Tongue (tissue), 2 donors: ENCODE results near the gene PRND. TPM values are rescaled to one million over a fixed set of nuclear protein-coding genes. Genes with fewer than 3 reads are reported as not detected.
"Not testable (repeated sequence)": the region's sequence is repeated elsewhere in the genome, so short reads cannot be mapped to it uniquely, and the experiment has no call there.

Experiments used
- DNase-seq: peaks from one replicate; pipeline ENCODE4 v3.0.0-alpha.2; 2015
- total RNA-seq: library from RNA; depleted of rRNA; stranded (reverse); fragments of >200 nt; gene quantifications from one replicate; pipeline ENCODE4 v1.2.3, GENCODE V29; 2014

PRND gene
- total RNA-seq, 1 donor from 2014 or later, result 34.1 TPM

DNA sequence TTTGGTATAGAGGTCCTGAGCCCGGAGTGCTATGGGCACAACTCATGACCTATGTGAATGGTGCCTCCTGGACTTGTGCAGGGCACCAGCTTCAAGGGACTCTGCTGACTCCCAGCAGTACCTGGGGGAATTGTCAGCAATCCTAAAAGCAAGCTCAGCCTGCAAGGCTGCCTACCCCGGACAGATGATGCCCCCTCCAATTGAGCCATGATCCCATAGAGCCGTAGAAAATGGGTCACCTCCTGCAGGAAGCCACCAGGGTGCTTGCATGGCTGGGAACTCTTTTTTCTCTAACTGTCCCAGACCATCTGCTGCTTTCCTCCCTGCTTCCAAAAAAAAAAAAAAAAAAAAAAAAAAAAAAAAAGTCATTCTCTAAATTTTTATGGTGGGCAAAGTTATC is 12.9 kb upstream of the PRND start:
- no peak for DNase-seq

DNA sequence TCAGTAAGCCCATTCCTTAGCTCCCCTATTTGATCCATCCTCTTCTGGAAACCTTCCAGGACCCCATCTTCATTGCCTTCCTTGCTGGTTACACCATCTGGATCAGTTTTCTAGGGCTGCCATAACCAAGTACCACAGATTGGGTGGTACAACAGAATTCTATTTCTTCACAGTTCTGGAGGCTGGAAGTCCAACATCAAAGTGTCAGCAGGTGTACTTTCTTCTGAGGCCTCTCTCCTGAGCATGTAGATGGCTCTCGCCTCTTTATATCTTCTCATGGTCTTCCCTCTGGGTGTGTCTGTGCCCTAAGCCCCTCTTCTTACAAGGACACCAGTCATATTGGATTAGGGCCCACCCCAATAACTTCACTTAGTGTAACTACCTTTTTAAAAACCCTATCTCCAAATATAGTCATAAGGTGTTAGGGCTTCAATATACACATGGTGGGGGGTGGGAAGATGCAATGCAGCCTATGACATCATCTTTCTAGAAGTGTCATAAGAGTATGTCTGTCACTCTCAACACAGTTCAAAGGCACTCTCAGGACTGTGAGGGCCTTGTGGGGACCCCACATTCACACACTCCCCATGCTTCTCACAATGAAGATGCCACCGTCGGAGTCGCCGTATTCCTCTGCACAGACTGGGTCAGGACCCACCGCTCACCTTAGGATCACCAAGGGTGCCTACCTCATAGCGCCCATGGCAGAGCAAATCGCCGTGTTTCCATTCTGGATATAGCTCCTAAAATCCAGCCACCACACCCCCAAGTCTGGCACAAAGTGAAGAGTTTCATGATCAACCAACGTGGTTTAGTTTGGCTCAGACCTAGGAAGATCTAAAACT is 12.2 kb upstream of the PRND start:
- no peak for DNase-seq

DNA sequence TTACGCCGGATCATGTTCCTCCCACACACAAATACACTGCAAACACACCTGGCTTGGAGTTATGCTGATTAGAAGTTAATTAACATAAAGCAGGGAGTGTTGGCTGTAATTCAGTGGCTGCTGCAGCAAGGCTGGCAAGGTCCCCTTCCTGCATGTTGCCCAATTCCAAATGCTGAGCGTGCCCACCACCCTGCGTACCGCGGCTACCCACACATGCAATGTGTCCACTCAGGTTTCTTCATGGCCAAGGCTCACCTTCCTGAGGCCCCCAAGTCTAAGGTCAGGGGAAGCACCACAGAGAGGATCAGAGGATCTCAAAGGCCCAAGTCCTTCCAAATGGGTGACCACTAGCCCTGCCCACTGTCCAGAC is 11.6 kb upstream of the PRND start:
- DNase-seq, result no peak

DNA sequence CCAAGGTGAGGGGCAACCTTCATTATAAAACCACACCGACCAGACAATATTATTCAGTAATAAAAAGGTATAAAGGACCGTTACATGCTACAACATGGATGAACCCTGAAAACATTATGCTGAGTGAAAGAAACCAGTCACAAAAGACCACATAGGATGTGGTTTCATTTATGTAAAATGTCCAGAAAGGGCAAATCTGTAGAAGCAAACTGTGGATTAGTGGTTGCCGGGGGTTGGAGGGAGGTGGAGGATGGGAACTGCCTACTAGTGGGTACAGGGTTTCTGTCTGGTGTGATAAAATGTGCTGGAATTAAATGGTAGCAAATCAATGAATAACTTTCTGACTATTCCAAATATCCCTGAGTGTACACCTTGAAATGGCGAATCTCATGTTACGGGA is 10.2 kb upstream of the PRND start:
- DNase-seq, result no peak

DNA sequence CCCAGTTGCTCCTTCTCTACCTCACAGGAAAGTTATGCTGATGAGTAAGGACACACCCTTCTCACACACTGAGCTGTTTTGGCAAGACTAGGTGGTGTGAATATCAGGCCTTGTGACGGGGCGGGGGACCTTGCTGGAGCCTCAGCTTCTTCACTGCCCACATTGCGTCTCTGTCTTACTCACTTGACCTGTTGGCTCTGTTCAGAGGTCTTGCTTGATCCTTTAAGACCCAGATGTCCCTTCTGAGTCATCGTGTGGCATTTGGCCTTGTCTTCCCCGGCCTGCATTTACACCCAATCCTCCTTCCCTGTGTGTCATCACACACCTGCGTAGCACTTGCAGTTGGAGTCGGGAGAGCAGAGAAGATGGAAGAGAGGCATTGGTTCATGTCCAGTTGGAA is 8.3 kb upstream of the PRND start:
- DNase-seq, result no peak

DNA sequence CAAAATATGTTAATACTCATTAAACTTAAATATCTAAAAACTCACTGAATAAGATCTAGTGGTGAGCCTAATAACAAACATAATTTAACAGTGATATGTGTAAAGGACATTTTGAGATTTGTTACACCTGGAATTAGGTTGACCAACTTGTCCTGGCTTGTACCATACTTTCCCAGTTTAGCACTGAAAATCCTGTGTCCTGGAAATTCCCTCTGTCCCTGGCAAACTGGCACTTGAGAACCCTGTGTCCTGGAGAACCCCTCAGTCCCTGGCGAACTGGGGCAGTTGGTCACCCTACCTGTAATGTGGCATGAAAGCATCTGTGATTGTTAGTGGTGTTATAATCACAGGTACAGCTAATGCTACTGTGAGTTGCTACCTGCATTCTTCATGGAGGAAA is 6.9 kb upstream of the PRND start:
- DNase-seq, result no peak

DNA sequence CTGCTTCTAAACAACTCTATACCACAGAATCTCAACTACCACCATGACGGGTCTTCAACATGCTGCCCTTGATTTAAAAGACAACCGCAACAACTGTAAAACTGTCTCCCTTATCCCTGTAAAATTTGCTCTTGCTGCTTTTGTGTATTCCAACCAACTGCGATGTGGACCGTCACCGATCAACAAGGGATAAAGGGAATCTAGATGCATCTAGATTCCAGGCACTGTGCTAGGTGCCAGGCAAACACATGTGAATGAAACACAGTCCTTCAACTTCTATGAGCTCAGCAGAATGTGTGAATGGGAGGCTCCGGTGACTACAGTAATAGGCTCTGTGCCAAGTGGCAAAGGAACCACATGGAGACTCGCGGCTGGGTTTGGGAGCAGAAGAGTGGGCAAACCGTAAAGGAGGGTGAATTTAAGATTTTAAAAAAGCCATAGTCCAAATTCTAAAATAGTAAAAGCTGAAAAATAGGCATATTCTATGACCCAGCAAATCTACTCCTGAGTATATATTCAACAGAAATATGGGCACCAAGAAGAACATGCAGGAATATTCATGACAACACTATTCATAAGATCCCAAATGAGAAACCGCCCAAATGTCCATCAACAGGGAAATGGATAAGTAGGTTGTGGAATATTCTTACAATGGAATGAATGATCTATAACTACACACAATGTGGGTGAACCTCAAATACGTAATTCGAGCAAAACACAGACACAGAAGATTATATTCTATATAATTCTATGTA is 3.7 kb upstream of the PRND start:
- DNase-seq, result peak; percentile 48

DNA sequence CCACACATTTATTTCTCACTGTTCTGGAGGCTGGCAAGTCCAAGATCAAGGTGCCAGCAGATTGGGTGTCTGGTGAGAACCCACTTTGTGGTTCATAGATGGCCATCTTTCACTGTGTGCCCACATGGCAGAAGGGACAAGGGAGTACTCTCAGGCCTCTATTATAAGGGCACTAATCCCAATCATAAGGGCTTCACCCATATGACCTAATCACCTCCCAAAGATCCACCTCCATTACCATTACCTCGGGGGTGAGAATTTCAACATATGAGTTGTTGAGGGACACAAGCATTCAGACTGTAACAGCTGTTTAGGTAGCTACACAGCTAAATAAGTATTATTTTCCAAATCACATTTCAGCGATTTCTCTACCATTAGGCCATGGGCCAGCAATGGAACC is 2.5 kb upstream of the PRND start:
- no peak for DNase-seq

DNA sequence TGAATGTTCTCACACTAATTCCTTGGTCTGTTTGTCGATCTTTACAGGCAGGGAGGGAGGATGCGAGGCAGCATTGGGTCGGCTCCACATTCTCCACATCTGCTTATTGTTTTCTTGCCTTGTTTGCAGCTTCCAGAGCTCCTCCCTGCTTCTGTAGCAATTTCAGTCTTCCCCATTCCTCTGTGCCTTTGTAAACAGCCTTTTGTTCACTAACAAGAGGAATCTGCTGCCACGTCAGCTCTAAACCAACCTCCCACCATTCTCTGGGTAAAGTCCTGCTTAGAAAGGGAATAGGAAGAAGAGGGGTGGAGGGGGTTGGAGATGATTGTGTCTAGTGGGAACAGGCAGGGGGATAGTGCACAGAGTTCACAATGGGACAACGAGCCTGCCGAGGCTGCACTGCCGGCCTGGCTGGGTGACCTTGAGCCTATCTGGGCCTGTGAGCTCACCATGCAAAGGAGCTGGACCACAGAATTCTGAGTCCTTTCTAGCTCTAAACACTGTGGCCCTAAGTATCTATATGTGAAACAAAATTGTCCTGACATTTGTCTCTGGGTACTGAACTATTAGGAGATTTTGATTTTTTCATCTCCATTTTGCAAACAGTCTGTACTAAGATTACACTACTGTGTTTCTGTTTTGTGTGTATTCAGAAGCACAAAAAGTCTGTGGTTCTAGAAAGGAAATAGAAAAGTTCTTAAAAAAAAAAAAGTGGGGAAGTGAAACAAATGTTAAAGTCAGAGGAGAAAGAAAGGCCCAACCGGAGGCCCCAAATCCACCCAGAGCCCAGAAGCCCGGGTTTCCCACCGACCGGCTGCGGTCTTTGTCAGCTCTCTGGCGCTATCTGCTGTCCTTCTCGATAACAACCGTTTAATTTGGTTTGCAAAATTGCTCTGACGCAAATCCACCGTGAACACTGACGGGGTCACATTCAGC is 1.4 kb upstream of the PRND start:
- peak; percentile 93 for DNase-seq

DNA sequence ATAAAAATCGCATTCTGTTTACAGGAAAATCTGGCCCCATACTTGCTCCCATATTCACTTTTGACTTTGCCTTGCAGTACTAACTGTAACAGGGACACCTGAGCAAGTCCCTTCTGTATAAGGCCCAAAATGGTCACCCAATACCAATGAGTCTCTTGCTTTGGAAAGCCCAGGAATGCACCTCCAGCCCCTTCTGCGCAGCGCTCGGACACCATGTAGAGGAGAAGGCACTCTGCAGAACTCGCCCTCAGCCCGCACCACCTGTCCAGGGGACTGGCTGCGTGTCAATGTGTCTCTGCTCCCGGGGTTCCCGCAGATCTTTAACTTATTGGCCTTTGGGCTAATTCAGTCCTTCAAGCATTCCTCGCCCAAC is 746 bp upstream of the PRND start:
- DNase-seq, result no peak

DNA sequence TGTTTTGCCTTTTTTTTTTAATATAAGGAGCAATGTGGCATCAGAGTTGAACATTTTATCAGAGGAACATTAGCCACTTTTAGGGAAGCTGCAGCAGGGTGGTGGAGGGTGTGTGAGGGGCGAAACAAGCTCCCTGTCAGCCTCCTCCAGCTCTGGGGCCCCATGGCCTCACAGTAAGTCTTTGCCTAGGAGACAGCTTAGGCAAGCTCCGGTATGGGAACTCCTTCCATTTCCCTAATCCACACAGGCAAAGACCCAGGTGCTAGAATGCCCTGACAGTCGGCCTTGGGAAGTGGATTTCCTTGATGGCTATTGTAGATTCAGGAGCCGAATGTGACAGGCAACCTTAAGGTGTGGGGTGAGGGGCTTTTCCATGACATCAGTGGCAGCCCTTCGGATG is 862 bp downstream of the PRND start:
- DNase-seq, result no peak

DNA sequence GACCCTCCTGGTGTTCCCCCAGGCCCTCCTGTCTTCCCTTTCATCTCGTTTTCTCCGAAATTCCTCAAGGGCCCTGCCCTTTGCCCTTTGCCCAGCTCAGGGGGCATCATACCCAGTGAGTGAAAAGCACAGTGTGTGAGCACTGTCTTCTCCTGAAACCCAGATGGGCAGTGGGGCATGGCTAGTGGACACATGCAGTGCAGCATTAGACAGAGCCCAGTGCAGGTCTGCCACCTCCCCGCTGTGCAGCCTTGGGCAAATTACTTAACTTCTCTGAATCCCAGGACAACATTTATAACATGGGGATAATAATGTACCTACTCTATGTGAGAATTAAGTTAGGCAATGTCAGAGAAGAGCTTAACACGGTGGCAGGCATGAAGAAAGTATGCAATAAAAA is 1.3 kb downstream of the PRND start:
- DNase-seq, result no peak

DNA sequence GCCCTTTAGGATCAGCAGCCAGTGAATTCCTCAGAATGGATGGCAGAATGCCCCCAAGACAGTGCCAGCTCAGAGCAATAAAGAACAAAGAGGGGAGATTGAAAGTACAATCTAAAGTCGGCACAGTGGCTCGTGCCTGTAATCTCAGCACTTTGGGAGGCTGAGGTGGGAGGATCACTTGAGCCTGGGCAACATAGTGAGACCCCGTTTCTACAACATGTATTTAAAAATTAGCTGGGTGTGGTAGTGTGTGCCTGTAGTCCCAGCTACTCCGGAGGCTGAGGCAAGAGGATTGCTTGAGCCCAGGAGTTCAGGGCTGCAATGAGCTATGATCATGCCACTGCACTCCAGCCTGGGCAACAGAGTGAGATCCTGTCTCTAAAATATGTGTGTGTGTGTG is 1.8 kb downstream of the PRND start:
- DNase-seq, result not testable (repeated sequence)

DNA sequence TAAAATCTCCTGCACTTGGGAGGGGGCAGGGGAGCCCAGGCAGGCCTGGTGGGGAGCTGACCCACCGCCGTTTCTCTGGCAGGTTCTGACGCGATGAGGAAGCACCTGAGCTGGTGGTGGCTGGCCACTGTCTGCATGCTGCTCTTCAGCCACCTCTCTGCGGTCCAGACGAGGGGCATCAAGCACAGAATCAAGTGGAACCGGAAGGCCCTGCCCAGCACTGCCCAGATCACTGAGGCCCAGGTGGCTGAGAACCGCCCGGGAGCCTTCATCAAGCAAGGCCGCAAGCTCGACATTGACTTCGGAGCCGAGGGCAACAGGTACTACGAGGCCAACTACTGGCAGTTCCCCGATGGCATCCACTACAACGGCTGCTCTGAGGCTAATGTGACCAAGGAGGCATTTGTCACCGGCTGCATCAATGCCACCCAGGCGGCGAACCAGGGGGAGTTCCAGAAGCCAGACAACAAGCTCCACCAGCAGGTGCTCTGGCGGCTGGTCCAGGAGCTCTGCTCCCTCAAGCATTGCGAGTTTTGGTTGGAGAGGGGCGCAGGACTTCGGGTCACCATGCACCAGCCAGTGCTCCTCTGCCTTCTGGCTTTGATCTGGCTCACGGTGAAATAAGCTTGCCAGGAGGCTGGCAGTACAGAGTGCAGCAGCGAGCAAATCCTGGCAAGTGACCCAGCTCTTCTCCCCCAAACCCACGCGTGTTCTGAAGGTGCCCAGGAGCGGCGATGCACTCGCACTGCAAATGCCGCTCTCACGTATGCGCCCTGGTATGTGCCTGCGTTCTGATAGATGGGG is 3.0 kb downstream of the PRND start:
- no peak for DNase-seq

DNA sequence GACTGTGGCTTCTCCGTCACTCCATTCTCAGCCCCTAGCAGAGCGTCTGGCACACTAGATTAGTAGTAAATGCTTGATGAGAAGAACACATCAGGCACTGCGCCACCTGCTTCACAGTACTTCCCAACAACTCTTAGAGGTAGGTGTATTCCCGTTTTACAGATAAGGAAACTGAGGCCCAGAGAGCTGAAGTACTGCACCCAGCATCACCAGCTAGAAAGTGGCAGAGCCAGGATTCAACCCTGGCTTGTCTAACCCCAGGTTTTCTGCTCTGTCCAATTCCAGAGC is 3.5 kb downstream of the PRND start:
- DNase-seq, result no peak

DNA sequence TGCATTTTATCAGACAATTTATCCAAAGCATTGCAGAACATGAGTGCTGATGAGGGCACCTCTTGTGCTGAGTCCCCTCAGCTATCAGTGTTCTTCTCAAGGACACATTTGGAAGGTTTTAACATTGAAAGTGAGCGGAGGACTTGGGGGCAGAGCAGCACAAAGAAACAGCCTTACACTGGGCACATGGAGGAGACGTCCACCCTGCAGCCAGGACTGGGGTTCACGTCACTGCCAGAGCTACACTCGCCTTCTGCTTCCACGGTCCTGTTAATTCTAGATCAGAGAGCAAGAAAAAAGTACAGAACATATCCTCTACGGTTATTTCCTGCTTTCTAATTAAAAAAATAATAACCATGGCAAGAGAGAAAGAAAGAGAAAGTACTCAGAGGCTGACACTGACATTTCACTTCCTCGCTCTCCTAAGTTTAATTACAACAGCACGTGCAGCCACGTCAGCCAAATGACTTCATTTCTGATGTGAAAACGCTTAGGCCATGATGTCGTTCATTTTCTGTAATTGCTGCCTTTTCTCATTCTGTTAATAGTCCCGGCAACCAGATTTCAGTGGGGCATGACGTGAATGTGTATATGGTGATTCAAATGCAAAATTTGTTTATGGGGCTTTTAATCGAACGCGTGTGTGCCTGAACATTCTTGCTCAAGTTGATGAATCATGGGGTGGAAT is 5.1 kb downstream of the PRND start:
- peak; percentile 47 for DNase-seq

DNA sequence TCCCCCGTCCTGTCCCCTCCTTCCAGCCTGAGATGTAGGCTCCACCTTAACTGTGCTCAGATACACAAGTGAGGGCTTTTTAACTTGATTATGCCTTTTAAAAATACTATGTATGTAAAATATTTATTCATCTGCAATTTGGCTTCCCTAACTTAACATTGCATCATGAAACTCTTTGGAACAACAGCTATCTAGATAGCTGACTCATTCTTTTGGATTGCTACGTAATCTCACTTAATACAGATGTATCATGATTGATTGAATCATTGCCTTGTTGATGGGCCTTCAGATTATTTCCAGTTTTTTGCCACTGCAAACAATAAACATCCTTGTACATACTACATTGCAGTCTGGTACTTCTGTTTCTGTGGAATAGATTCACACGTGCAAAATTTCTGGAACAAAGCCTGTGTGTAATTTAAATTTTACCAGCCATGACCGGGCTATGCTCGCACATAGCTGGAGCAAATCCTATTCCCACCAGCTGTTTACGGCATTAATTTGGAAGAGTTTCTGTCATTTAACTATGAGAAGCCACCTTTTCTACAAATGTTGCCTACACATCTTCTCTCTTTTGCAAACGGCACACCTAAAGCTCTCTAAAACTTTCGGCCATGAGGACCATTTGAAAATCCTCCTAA is 6.5 kb downstream of the PRND start:
- peak; percentile 80 for DNase-seq

DNA sequence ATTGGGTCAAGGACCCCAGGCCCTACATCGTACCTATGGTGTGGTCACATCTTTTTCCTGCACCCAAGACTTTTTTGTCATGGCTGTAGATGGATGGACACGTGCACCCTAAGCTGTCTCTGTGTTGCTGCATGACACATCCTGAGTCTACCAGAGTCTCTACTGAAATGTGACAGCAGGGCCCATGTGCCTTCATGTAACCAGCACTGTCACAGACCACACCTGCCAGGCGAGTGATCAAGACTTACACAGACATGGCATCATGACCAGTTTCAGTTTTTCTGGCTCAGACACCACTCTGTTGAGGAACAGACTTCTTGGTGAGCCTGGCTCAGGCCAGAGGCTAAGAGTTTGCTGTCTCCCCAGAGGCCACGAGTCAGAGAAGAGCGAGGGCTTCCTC is 7.6 kb downstream of the PRND start:
- DNase-seq, result no peak

DNA sequence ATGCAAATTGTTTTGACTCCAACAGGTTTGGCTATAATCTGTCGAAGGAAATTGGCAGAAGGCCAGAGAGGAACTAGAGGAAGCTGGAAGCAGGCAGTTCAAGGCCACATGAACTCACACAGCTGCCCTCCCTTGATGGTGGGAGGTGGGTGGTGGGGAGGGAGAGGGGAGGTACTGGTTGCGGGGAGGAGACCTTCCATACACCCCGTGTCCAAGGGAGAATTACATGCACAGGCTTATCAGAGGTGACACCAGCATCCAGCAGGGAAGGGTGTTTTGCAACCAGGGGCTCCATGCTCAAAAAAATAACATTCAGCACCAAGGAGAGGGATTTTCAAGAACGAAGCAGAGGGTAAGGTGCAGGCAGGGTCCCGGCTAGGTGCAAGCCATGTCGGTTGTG is 9.1 kb downstream of the PRND start:
- peak; percentile 28 for DNase-seq

DNA sequence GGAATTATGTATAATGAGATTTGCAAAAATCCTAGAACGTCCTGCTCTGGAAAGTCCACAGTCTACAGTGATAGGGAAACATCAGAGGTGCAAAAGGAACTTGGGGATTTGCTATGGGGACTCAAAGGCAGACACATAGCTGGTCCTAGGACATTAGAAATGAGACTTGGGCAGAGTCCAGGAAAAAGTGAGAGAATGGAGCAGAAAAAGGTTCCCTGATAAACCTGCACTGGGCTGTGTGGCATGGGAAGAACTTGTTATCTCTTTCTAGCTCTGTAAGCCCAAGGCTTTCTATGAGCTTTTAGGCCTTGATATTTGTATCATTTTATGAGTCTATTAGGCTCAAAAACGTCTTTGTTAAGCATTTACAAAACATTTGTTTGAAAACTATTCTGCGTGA is 15.2 kb downstream of the PRND start:
- no peak for DNase-seq
